SW480 (cell line): ENCODE measurements around the gene SEC61A2.
"Not testable (repeated sequence)": the region's sequence is repeated elsewhere in the genome, so short reads cannot be mapped to it uniquely, and the experiment has no call there.

Experiments used
- DNase-seq: peaks from one replicate; pipeline ENCODE4 v3.0.0-alpha.2; 2016; ENCODE audit warnings: low spot score

SEC61A2 gene

GRCh38 chr10:12129222-12130111 lies at the start of gene SEC61A2:
Gene SEC61A2, plus strand, starts transcription at chr10:12129677. Its CDS starts 111 bp downstream, at chr10:12129788.
- DNase-seq: peak; percentile 83

- DNase-seq: no peak
These were observed 48.0 kb upstream of the SEC61A2 start for GRCh38 chr10:12081470-12081869.

- no peak for DNase-seq
These were observed 47.5 kb upstream of the SEC61A2 start for GRCh38 chr10:12081879-12082557.

- no peak for DNase-seq
These were observed 40.6 kb upstream of the SEC61A2 start for GRCh38 chr10:12088919-12089318.

- no peak for DNase-seq
These were observed 38.1 kb upstream of the SEC61A2 start for GRCh38 chr10:12091421-12091820.

- DNase-seq: not testable (repeated sequence)
These were observed 32.1 kb upstream of the SEC61A2 start for GRCh38 chr10:12097361-12097760.

GRCh38 chr10:12097791-12098190 lies 31.7 kb upstream of the SEC61A2 start:
- DNase-seq: peak; percentile 52

GRCh38 chr10:12098966-12099365 lies 30.5 kb upstream of the SEC61A2 start:
- no peak for DNase-seq

GRCh38 chr10:12103802-12104201 lies 25.7 kb upstream of the SEC61A2 start:
- no peak for DNase-seq

- no peak for DNase-seq
These were observed 21.7 kb upstream of the SEC61A2 start for GRCh38 chr10:12107781-12108180.

GRCh38 chr10:12109286-12109685 lies 20.2 kb upstream of the SEC61A2 start:
- no peak for DNase-seq

GRCh38 chr10:12111528-12111927 lies 17.9 kb upstream of the SEC61A2 start:
- no peak for DNase-seq

GRCh38 chr10:12113627-12114026 lies 15.8 kb upstream of the SEC61A2 start:
- no peak for DNase-seq

GRCh38 chr10:12121673-12122072 lies 7.8 kb upstream of the SEC61A2 start:
- DNase-seq: no peak

GRCh38 chr10:12130237-12130872 lies 878 bp downstream of the SEC61A2 start:
- peak; percentile 73 for DNase-seq

GRCh38 chr10:12135631-12136030 lies 6.2 kb downstream of the SEC61A2 start:
- DNase-seq: no peak

- no peak for DNase-seq
These were observed 10.6 kb downstream of the SEC61A2 start for GRCh38 chr10:12140038-12140437.

GRCh38 chr10:12144538-12144937 lies 15.1 kb downstream of the SEC61A2 start:
- no peak for DNase-seq

- no peak for DNase-seq
These were observed 20.7 kb downstream of the SEC61A2 start for GRCh38 chr10:12150163-12150562.

GRCh38 chr10:12154516-12154915 lies 25.0 kb downstream of the SEC61A2 start:
- no peak for DNase-seq

- no peak for DNase-seq
These were observed 27.1 kb downstream of the SEC61A2 start for GRCh38 chr10:12156367-12157123.

GRCh38 chr10:12158111-12158510 lies 28.6 kb downstream of the SEC61A2 start:
- no peak for DNase-seq
